Measurements from ENCODE around the gene MYOM1.

- no peak for TF ChIP-seq EP300 (IDR thresholded peaks at IDR 0.05; ENCODE audit: borderline replicate concordance)
- TF ChIP-seq RAD21 (IDR thresholded peaks at IDR 0.05; ENCODE audit: low read depth): no peak
- TF ChIP-seq REST (IDR thresholded peaks at IDR 0.05; ENCODE audit: low read depth): no peak
- no peak for TF ChIP-seq FOXM1 (IDR thresholded peaks at IDR 0.05; ENCODE audit: borderline replicate concordance, low read depth)
These were observed 16.1 kb upstream of the MYOM1 start for GRCh38 chr18:3235846-3236245.

Data from Ishikawa (cell line).